ENCODE measurements around the gene SERPINA5.
"Not testable (repeated sequence)": the region's sequence is repeated elsewhere in the genome, so short reads cannot be mapped to it uniquely, and the experiment has no call there.

Gene SERPINA5

DNA sequence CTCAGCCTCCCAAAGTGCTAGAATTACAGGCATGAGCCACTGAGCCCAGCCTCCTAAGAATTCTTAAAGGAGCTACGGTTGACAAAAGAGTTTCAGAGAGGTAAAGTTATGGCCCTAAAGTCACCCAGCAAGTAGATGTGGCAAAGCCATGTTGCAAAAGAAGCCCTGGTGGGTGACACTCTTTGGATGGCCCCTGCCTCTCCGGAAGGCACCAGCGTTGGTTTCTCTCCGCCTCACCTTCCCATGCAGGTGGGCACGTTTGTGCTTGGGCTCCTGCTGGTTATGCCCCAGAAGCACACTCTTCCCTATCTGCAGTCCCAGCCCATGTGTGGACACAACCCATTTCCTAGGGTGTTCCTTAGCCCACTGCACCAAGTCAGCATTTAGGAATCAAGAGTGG lies 21.5 kb downstream of the SERPINA5 start:
- DNase-seq = no peak

- DNase-seq = no peak
Observed at GRCh38 chr14:94605361-94605760, 24.1 kb downstream of the SERPINA5 start.

DNA sequence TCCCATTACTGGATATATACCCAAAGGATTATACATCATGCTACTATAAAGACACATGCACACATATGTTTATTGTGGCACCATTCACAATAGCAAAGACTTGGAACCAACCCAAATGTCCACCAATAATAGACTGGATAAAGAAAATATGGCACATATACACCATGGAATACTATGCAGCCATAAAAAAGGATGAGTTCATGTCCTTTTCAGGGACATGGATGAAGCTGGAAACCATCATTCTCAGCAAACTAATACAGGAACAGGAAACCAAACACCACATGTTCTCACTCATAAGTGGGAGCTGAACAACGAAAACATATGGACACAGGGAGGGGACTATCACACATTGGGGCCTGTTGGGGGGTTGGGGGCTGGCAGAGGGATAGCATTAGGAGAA lies 27.7 kb downstream of the SERPINA5 start:
- DNase-seq = not testable (repeated sequence)

- DNase-seq = no peak
Observed at GRCh38 chr14:94611179-94611578, 30.0 kb downstream of the SERPINA5 start.

GRCh38 chr14:94612174-94612573 lies 30.9 kb downstream of the SERPINA5 start, which contains the start of gene SERPINA3:
Gene SERPINA3 (plus strand): TSS chr14:94612391. CDS start chr14:94614442, 2,051 bp downstream.
- DNase-seq = no peak

DNA sequence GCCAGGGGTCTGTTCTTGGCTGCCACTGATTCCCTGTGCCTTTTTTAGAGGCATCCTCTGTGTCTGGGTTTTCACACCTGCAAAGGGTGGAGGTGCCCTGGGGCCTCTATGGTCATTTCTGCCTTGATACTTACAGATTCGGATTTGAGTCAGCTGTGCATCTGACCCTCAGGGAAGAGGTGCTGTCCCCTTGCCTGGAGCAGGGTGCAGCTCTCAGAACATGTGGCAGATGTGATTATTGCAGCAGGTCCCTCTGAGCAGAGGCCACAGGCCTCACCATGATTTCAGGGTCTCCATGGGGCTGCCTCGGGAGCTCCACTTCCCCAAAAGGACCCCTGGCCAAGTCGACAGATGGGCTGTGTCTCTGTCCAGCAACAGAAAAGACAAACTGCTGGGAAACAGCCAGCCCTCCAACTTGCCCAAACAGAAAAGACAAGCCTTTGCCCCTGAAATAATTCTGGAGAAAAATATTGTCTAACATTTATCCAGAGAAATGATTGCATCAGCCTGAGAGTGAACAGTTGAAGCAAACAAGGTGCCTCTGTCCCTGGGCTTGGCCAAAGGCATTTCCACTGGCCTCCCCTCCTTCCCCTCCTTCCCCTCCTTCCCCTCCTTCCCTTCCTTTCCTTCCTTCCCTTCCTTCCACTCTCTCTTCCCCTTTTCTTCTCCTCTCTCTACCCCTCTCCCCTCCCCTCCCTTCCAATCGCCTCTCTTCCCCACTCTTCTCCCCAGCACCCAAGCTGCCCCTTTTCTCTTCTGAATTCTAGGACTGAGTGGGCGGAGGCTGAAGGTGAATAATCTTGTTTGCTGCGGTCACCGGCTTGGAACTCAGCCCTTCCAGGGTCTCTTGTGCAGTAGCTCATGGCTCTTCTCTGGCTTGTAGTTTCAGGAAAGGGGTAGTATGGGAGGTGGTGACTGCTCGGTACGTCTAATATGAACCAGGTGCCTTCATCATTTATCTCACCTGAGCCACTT lies 31.6 kb downstream of the SERPINA5 start:
- DNase-seq = no peak

DNA sequence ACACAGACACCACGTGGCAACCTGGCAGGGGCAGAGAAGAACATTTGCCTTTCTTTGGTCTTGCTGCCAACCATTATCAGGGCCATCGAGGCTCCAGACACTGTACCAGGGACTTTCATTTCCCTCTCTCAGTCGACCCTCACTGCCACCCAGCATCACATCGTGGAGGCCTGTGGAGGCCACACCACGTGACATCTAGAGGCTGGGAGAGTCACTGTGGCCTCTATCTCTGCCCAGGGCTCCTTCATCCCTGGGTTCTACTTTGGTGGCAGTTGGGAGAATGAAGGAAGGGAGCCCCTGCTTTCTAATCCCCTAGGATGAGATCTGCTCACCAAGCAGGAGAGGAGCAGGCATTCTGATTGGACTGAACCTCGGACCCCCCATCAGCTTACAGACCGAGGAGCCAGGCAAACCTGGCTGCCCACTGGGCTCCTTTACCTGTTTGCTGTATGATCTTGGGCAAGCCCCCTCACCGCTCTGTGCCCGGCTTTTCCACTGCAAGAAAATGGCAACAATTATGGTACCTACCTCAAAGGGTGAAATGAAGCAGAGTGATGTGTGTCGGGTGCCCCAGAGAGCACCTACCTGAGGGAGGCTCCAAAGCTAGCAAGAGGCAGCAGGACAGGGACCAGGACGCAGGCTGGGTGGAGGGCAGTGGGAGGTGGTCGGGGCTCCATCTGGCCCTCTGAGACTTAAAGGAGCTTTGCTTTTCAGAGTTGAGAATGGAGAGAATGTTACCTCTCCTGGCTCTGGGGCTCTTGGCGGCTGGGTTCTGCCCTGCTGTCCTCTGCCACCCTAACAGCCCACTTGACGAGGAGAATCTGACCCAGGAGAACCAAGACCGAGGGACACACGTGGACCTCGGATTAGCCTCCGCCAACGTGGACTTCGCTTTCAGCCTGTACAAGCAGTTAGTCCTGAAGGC lies 32.8 kb downstream of the SERPINA5 start:
- no peak for DNase-seq

GRCh38 chr14:94614802-94615201 lies 33.6 kb downstream of the SERPINA5 start:
- DNase-seq = no peak

- DNase-seq = no peak
Observed at GRCh38 chr14:94615254-94615653, 34.0 kb downstream of the SERPINA5 start.

- DNase-seq = no peak
Observed at GRCh38 chr14:94615823-94616570, 34.8 kb downstream of the SERPINA5 start.

GRCh38 chr14:94617366-94617941 lies 36.2 kb downstream of the SERPINA5 start:
- no peak for DNase-seq

- no peak for DNase-seq
Observed at GRCh38 chr14:94617988-94618822, 37.0 kb downstream of the SERPINA5 start.

DNA sequence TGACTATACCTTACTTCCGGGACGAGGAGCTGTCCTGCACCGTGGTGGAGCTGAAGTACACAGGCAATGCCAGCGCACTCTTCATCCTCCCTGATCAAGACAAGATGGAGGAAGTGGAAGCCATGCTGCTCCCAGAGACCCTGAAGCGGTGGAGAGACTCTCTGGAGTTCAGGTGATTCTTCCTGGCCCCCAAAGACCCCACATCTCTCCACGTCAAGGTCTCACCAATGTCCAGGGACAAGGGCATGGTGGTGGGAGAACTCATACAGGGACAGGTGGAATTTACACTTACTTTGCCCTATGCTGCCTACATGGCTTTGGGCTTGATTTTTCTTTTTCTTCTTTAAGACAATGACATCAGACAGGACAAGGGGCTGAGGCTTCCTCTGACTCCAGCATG lies 38.1 kb downstream of the SERPINA5 start:
- DNase-seq = no peak

DNA sequence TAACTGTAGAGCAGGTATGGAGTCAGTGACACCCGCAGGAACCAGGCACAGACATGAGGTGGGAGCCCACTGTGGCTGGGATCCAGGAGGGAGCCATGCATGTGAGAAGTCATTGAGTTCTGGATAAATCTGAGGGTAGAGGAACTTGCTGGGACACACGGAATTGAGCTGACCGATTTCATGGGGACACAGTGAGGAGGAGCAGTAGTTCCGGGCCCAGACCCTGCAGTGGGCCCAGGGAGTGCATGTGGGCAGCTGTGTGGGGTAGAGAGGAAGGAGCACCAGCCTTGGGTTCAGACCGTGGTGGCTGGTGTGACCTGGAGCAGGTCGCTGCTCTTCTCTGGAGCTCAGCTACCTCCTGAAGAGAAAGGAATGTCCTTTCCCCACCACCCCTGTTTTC lies 39.4 kb downstream of the SERPINA5 start:
- no peak for DNase-seq

GRCh38 chr14:94621358-94622134 lies 40.3 kb downstream of the SERPINA5 start:
- DNase-seq = no peak

DNA sequence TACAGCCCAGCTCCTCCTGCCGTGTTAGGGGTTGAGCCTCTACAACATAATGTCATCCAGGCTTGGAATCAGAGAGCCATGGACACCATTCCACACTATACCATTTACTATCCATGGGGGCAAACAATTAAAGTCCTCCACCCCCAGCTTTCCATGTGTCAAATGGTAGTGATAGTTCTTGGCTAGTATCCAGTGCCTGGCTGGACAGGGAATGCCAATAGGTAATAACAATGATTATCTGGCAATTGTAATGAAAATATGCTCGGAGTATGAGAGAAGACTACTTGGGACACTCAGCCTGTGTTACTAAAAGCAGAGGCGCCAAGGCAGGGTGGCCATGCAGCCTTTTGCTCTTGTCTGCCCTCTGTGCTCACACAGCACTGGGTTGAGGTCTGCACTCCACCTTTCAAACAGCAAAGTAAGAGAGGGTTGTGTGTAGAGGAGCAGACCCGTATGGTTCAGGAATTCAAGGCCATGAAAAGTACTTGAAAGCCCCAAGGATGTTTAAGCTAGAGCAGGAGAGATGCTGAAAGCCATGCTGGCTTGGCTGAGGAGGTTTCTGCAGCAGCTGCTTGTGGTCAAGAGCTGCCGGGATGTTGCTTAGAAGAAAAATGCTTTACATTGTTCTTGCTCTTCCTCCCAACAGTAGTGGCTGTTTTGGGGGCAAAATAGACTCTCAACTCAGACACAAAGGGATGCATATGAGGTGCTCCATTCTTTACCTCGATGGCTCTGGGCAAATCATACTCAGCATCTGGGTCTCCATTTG lies 41.6 kb downstream of the SERPINA5 start:
- DNase-seq = no peak

GRCh38 chr14:94623422-94623809 lies 42.2 kb downstream of the SERPINA5 start:
- no peak for DNase-seq

GRCh38 chr14:94623856-94624499 lies 42.8 kb downstream of the SERPINA5 start:
- no peak for DNase-seq

Data from NCI-H446 (cell line).